ENCODE results near the gene NPFFR1. TPM values are rescaled to one million over a fixed set of nuclear protein-coding genes. Genes with fewer than 3 reads are reported as not detected.

NPFFR1 gene
- total and polyA plus RNA-seq, 2 experiments from 2014 or later, result 0.03 to 0.05 TPM

DNA sequence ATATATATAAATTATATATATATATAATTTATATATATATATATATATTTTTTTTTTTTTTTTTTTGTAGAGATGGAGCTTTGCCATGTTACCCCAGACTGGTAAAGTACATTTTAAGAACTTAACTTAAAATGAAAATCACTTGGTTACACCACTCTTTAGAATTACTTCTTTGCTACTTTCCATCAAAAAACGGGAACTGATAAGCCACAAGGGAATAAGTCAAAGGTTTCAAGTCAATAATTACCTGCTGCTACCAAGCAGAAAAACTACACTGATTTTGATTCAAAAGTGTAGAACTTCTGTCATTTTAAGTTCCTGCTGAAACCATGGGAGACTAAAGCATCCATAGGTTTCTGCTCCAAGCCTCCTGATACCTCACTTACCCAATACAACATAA is 62.8 kb downstream of the NPFFR1 start (continued):
- TF ChIP-seq REST (IDR thresholded peaks at IDR 0.05; ENCODE audit: unreplicated experiment), result no peak
- TF ChIP-seq EZH2 (IDR thresholded peaks at IDR 0.05; ENCODE audit: low read depth, unreplicated experiment), result no peak

- H3K9me3 Mint-ChIP-seq, result no peaks in the 10 kb centered on the region
- H3K9me2 ChIP-seq (ENCODE audit: insufficient read depth), result no peaks in the 10 kb centered on the region
- H3K4me2 ChIP-seq, result no peak overlapping the region
- no peaks in the 10 kb centered on the region for H3F3A ChIP-seq (replicated peaks; ENCODE audit: low read depth)
- no peak overlapping the region for H2AFZ ChIP-seq
- peaks cover 54% of the 10 kb centered on the region for H3K36me3 Mint-ChIP-seq (ENCODE audit: low read depth)
- DNase-seq (ENCODE audit: low spot score), result no peak
- H3K27me3 ChIP-seq (ENCODE audit: insufficient read depth), result no peaks in the 10 kb centered on the region
- H3K27me3 Mint-ChIP-seq (ENCODE audit: insufficient read depth, low read depth, poor library complexity), result no peaks in the 10 kb centered on the region
- H3K79me2 ChIP-seq (replicated peaks; ENCODE audit: insufficient read depth), result no peaks in the 10 kb centered on the region; the same call in 1 of the 2 replicates
- H3K4me1 Mint-ChIP-seq, result no peaks in the 10 kb centered on the region
- H3K4me3 Mint-ChIP-seq, result no peak overlapping the region
- H3K27ac ChIP-seq (ENCODE audit: low read depth), result no peak overlapping the region
- H3K4me3 ChIP-seq, result no peak overlapping the region
- ATAC-seq, result no peak
- peaks cover 45% of the 10 kb centered on the region for H3K36me3 ChIP-seq (ENCODE audit: insufficient read depth)
- peaks cover 16% of the 10 kb centered on the region; the same call in 1 of the 2 replicates for H4K20me1 ChIP-seq (replicated peaks; ENCODE audit: insufficient read depth)
- H3K27ac Mint-ChIP-seq, result no peak overlapping the region
- no peak for TF ChIP-seq STAT1 (IDR thresholded peaks at IDR 0.05; ENCODE audit: unreplicated experiment)
- TF ChIP-seq, protein P1, sequence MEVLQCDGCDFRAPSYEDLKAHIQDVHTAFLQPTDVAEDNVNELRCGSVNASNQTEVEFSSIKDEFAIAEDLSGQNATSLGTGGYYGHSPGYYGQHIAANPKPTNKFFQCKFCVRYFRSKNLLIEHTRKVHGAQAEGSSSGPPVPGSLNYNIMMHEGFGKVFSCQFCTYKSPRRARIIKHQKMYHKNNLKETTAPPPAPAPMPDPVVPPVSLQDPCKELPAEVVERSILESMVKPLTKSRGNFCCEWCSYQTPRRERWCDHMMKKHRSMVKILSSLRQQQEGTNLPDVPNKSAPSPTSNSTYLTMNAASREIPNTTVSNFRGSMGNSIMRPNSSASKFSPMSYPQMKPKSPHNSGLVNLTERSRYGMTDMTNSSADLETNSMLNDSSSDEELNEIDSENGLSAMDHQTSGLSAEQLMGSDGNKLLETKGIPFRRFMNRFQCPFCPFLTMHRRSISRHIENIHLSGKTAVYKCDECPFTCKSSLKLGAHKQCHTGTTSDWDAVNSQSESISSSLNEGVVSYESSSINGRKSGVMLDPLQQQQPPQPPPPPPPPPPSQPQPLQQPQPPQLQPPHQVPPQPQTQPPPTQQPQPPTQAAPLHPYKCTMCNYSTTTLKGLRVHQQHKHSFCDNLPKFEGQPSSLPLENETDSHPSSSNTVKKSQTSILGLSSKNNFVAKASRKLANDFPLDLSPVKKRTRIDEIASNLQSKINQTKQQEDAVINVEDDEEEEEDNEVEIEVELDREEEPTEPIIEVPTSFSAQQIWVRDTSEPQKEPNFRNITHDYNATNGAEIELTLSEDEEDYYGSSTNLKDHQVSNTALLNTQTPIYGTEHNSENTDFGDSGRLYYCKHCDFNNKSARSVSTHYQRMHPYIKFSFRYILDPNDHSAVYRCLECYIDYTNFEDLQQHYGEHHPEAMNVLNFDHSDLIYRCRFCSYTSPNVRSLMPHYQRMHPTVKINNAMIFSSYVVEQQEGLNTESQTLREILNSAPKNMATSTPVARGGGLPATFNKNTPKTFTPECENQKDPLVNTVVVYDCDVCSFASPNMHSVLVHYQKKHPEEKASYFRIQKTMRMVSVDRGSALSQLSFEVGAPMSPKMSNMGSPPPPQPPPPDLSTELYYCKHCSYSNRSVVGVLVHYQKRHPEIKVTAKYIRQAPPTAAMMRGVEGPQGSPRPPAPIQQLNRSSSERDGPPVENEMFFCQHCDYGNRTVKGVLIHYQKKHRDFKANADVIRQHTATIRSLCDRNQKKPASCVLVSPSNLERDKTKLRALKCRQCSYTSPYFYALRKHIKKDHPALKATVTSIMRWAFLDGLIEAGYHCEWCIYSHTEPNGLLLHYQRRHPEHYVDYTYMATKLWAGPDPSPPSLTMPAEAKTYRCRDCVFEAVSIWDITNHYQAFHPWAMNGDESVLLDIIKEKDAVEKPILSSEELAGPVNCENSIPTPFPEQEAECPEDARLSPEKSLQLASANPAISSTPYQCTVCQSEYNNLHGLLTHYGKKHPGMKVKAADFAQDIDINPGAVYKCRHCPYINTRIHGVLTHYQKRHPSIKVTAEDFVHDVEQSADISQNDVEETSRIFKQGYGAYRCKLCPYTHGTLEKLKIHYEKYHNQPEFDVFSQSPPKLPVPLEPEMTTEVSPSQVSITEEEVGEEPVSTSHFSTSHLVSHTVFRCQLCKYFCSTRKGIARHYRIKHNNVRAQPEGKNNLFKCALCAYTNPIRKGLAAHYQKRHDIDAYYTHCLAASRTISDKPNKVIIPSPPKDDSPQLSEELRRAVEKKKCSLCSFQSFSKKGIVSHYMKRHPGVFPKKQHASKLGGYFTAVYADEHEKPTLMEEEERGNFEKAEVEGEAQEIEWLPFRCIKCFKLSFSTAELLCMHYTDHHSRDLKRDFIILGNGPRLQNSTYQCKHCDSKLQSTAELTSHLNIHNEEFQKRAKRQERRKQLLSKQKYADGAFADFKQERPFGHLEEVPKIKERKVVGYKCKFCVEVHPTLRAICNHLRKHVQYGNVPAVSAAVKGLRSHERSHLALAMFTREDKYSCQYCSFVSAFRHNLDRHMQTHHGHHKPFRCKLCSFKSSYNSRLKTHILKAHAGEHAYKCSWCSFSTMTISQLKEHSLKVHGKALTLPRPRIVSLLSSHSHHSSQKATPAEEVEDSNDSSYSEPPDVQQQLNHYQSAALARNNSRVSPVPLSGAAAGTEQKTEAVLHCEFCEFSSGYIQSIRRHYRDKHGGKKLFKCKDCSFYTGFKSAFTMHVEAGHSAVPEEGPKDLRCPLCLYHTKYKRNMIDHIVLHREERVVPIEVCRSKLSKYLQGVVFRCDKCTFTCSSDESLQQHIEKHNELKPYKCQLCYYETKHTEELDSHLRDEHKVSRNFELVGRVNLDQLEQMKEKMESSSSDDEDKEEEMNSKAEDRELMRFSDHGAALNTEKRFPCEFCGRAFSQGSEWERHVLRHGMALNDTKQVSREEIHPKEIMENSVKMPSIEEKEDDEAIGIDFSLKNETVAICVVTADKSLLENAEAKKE (CRISPR knock-in tag; IDR thresholded peaks at IDR 0.05), result no peak
- no peak for TF ChIP-seq EZH2 (IDR thresholded peaks at IDR 0.05; ENCODE audit: low read depth, unreplicated experiment)
- no peak for TF ChIP-seq NANOG (IDR thresholded peaks at IDR 0.05; ENCODE audit: borderline replicate concordance)
- TF ChIP-seq POLR2AphosphoS5 (IDR thresholded peaks at IDR 0.05; ENCODE audit: low read depth), result no peak
- TF ChIP-seq, protein P2, sequence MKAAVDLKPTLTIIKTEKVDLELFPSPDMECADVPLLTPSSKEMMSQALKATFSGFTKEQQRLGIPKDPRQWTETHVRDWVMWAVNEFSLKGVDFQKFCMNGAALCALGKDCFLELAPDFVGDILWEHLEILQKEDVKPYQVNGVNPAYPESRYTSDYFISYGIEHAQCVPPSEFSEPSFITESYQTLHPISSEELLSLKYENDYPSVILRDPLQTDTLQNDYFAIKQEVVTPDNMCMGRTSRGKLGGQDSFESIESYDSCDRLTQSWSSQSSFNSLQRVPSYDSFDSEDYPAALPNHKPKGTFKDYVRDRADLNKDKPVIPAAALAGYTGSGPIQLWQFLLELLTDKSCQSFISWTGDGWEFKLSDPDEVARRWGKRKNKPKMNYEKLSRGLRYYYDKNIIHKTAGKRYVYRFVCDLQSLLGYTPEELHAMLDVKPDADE (IDR thresholded peaks at IDR 0.05), result no peak
- TF ChIP-seq REST (IDR thresholded peaks at IDR 0.05; ENCODE audit: unreplicated experiment), result no peak
- no peak for TF ChIP-seq EZH2phosphoT487 (IDR thresholded peaks at IDR 0.05; ENCODE audit: unreplicated experiment)
- H3K4me1 ChIP-seq (ENCODE audit: insufficient read depth), result no peaks in the 10 kb centered on the region
These were observed 70.9 kb downstream of the NPFFR1 start for GRCh38 chr10:70212879-70213278.
